Coronary artery (tissue), 2 donors: ENCODE results near the gene TMEM132E.

Experiments
- DNase-seq: peaks from one replicate; pipeline ENCODE4 v3.0.0-alpha.2; 2017; ENCODE audit warnings: low spot score
- H3K27ac ChIP-seq, 2 donors: fragments of 200-600 bp; sonication (generic); one replicate each; pipeline ENCODE4 v1.5.1; 2016 to 2019
- H3K4me3 ChIP-seq: fragments of 200-600 bp; sonication (generic); 2 replicates; pipeline ENCODE4 v1.5.1; 2016; ENCODE audit warnings: mild to moderate bottlenecking, moderate library complexity
- TF ChIP-seq, protein P1 (sequence below): fragments of 200-600 bp; sonication (generic); IDR thresholded peaks from one replicate; pipeline ENCODE4 v1.5.1; 2019; ENCODE audit warnings: antibody characterized with exemption

Gene TMEM132E

GRCh38 chr17:34620458-34620857 lies 41.1 kb downstream of the TMEM132E start:
- TF ChIP-seq, protein P1, sequence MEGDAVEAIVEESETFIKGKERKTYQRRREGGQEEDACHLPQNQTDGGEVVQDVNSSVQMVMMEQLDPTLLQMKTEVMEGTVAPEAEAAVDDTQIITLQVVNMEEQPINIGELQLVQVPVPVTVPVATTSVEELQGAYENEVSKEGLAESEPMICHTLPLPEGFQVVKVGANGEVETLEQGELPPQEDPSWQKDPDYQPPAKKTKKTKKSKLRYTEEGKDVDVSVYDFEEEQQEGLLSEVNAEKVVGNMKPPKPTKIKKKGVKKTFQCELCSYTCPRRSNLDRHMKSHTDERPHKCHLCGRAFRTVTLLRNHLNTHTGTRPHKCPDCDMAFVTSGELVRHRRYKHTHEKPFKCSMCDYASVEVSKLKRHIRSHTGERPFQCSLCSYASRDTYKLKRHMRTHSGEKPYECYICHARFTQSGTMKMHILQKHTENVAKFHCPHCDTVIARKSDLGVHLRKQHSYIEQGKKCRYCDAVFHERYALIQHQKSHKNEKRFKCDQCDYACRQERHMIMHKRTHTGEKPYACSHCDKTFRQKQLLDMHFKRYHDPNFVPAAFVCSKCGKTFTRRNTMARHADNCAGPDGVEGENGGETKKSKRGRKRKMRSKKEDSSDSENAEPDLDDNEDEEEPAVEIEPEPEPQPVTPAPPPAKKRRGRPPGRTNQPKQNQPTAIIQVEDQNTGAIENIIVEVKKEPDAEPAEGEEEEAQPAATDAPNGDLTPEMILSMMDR: no peak
- Histone ChIP-seq H3K4me3 (no peak overlapping the region), H3K27ac (no peak overlapping the region)
- DNase-seq: no peak

DNA sequence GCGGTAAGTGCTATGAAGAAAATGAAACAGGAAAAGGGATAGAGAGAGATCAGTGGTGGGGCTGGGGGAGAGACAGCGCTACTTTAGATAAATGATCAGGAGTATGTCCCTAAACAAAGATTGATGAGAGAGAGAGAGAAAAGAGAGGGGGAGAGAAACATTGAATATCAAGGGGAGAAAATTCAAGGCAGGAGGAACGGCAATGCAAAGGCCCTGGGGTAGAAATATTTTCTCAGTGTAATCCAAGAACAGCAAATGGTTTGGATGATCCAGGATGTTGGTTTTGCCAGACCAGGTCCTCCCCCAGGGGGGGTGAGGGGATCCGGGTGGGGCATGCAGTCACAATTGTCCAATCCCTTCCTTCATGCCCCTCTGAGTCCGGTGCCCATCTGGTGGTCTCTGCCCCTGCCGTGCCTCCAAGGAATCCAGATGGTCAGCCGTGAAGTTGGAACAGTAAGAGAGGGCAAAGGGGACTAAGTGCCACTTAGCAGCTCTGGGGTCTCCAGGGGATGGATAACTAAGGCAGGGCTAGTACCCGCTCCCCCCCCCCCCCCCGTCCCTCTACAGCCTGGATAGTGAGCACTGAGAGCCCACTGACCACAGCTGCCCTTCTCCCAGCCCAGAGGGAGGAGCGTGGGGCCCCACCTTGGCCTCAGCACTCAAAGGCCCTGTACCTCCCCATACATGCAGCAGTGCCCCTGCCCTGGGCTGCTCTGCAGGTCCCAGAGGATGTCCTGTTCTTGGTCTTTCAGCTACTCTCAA lies 43.7 kb downstream of the TMEM132E start:
- Histone ChIP-seq H3K4me3 (no peak overlapping the region), H3K27ac (no peak overlapping the region)
- TF ChIP-seq, protein P1: no peak
- no peak for DNase-seq

DNA sequence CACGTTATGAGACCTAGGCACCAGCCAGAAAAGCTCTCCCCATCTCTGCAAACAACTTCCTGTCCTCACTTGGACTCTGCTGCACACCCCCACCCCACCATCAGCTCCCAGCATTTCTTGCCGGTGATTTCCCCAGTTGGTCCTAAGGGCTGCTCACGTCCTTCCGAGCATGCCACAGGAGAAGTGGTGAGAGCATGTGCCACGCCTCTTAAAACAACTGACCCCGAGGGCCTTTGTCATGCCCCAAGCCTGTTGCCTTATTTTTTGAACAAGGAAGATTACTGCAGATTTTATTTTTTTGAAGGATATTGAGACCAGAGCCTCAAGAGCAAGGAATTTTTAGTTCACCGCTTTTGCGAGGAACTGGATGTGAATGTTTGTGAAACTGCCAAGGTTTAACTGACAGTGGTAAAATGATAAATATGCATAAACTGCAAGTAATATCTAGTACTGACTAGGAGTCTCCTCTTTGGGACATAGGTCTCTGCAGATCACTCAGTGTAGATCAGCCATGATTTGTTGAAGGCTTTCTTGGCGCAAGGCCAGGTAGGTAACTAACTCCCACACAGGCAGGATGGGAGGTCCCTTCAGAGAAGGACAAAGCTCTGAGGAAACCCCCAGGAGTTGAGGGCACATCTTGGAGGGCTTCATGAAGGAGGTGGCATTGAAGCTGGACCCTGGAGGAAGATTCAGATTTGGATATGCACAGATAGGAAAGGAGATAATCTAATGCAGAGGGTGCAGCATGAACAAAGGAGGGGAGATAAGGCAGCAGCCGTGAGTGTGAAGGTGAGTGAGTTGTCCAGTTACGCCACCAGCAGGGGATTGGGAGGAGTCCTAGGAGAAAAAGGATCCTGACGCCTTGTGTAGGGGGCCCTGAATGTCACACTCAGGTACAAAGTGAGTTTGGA lies 44.7 kb downstream of the TMEM132E start:
- no peak overlapping the region for H3K27ac ChIP-seq
- no peak for DNase-seq
- TF ChIP-seq, protein P1: no peak
- H3K4me3 ChIP-seq: no peak overlapping the region

DNA sequence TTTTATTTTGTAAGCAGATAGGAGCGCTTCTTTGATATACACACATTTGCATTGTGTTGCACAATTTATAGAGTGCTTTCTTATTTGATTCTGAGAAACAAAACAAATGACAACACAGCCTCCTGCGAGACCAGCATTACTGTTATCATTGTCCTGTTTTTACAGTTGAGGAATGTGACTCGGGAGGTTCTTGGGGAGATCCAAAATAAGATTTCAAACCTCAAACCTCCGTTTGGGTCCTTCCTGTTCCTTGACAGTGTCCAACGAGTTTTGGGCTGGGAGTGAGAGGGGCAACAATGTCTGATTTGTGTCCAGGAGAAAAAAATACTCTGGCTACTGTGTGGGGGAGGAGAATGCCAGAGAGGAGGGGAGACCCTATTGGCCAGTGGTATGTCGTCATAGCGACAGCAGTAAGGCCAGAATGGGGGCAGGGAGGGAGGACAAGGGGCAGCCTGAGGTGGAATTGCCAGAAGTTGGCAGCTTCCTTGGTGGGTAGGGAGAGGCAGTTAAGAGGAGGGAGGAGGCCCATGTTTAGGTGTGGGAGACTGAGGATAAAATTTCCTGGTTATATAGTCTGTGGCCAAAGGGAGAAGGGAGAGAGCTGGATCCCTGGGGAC lies 45.5 kb downstream of the TMEM132E start:
- no peak overlapping the region for H3K27ac ChIP-seq
- TF ChIP-seq, protein P1: no peak

DNA sequence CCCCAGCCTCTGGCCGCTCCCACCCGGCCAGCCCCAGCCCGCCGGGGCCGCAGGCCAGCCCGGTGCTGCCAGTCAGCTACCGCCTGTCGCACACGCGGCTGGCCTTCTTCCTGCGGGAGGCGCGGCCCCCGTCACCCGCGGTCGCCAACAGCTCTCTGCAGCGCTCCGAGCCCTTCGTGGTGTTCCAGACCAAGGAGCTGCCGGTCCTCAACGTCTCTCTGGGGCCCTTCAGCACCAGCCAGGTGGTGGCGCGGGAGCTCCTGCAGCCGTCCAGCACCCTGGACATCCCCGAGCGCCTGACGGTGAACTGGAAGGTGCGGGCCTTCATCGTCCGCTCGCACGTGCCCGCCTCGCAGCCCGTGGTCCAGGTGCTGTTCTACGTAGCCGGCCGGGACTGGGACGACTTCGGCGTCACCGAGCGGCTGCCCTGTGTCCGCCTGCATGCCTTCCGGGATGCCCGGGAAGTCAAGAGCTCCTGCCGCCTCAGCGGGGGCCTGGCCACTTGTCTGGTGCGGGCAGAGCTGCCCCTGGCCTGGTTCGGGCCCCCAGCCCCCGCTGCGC lies 46.8 kb downstream of the TMEM132E start:
- Histone ChIP-seq H3K27ac (no peak overlapping the region), H3K4me3 (no peak overlapping the region)
- no peak for DNase-seq
- TF ChIP-seq, protein P1: no peak

More for the DNA sequence above, 45.5 kb downstream of the TMEM132E start:
- DNase-seq: no peak
- H3K4me3 ChIP-seq: no peak overlapping the region

GRCh38 chr17:34628879-34629278 lies 49.5 kb downstream of the TMEM132E start:
- H3K4me3 ChIP-seq: no peak overlapping the region
- H3K27ac ChIP-seq: no peak overlapping the region
- TF ChIP-seq, protein P1: no peak
- no peak for DNase-seq
